Measurements from ENCODE around the gene CCPG1. TPM values are rescaled to one million over a fixed set of nuclear protein-coding genes. Genes with fewer than 3 reads are reported as not detected.
A peak's percentile ranks its signal among the peaks of the same experiment; 100 is the strongest.
"Not testable (repeated sequence)": the region's sequence is repeated elsewhere in the genome, so short reads cannot be mapped to it uniquely, and the experiment has no call there.

CCPG1 gene, protein sequence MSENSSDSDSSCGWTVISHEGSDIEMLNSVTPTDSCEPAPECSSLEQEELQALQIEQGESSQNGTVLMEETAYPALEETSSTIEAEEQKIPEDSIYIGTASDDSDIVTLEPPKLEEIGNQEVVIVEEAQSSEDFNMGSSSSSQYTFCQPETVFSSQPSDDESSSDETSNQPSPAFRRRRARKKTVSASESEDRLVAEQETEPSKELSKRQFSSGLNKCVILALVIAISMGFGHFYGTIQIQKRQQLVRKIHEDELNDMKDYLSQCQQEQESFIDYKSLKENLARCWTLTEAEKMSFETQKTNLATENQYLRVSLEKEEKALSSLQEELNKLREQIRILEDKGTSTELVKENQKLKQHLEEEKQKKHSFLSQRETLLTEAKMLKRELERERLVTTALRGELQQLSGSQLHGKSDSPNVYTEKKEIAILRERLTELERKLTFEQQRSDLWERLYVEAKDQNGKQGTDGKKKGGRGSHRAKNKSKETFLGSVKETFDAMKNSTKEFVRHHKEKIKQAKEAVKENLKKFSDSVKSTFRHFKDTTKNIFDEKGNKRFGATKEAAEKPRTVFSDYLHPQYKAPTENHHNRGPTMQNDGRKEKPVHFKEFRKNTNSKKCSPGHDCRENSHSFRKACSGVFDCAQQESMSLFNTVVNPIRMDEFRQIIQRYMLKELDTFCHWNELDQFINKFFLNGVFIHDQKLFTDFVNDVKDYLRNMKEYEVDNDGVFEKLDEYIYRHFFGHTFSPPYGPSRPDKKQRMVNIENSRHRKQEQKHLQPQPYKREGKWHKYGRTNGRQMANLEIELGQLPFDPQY
- 9.9 TPM for total RNA-seq

GRCh38 chr15:55408012-55408928 is at the start of gene CCPG1, which contains the start of gene PIERCE2:
Gene CCPG1, minus strand, starts transcription at chr15:55408359. Its CDS starts 18,935 bp downstream, at chr15:55389424.
Gene PIERCE2, plus strand, starts transcription at chr15:55408495. Its CDS starts 274 bp downstream, at chr15:55408769.
- peak; percentile 99 for ATAC-seq

DNA sequence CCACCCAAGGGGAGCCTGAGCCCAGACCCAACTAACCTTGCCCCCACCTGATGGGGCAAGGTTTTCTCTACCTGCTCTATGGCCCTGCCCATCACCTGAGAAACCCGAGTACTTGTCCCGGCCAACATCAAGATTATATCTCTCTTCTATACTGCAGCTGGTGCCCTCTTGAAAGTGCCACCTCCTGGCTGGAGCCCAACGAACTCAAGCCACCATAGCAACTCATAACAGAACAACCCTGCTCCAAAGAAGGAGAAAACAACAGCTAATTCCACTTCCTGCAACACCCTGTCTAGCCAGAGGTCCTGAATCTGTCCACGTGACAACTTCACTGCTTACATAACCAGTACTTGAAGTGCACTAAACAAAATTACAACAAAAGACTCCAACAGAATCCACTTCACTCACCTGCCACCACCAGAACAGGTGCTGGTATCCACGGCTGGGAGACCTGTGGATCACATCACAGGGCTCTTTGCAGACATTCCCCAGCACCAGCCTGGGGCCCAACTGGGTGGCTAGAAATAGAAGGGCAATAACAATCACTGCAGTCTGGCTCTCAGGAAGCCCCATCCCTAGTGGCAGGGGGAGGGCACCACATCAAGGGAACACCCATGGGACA is 49.4 kb upstream of the CCPG1 start:
- no peak for ATAC-seq

DNA sequence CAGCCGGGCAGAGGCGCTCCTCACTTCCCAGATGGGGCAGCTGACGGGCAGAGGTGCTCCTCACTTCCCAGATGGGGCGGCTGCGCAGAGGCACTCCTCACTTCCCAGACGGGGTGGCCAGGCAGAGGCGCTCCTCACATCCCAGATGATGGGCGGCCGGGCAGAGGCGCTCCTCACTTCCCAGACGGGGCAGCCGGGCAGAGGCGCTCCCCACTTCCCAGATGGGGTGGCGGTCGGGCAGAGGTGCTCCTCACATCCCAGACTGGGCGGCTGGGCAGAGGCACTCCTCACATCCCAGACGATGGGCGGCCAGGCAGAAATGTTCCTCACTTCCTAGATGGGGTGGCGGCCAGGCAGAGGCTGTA is 38.9 kb upstream of the CCPG1 start:
- not testable (repeated sequence) for ATAC-seq

DNA sequence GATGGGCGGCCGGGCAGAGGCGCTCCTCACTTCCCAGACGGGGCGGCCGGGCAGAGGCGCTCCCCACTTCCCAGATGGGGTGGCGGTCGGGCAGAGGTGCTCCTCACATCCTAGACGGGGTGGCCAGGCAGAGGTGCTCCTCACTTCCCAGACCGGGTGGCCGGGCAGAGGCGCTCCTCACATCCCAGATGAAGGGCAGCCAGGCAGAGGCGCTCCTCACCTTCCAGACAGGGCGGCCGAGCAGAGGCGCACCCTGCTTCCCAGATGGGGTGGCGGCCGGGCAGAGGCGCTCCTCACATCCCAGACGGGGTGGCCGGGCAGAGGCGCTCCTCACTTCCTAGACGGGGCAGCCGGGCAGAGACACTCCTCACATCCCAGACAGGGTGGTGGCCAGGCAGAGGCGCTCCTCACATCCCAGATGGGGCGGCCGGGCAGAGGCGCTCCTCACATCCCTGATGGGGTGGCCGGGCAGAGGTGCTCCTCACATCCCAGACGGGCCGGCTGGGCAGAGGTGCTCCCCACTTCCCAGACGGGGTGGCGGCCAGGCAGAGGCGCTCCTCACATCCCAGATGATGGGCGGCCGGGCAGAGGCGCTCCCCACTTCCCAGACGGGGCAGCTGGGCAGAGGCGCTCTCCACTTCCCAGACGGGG is 38.3 kb upstream of the CCPG1 start:
- not testable (repeated sequence) for ATAC-seq

- ATAC-seq, result not testable (repeated sequence)
Measured at GRCh38 chr15:55445936-55446335, 37.8 kb upstream of the CCPG1 start.

DNA sequence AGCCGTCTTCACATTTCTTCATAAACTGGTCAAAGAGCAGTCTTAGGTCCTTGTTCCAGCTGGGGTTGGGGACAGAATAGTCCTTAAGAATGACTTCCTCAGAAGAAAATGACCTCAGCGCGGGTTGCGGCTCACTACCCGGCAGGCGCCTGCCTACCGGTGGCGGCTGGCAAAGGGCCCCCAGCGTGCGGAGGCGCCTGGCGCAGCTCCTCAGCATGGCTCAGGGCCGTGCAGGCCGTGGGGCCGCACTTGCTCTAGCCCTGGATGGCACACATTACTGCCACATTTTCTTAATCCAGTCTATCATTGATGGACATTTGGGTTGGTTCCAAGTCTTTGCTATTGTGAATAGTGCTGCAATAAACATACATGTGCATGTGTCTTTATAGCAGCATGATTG is 35.0 kb upstream of the CCPG1 start:
- not testable (repeated sequence) for ATAC-seq

DNA sequence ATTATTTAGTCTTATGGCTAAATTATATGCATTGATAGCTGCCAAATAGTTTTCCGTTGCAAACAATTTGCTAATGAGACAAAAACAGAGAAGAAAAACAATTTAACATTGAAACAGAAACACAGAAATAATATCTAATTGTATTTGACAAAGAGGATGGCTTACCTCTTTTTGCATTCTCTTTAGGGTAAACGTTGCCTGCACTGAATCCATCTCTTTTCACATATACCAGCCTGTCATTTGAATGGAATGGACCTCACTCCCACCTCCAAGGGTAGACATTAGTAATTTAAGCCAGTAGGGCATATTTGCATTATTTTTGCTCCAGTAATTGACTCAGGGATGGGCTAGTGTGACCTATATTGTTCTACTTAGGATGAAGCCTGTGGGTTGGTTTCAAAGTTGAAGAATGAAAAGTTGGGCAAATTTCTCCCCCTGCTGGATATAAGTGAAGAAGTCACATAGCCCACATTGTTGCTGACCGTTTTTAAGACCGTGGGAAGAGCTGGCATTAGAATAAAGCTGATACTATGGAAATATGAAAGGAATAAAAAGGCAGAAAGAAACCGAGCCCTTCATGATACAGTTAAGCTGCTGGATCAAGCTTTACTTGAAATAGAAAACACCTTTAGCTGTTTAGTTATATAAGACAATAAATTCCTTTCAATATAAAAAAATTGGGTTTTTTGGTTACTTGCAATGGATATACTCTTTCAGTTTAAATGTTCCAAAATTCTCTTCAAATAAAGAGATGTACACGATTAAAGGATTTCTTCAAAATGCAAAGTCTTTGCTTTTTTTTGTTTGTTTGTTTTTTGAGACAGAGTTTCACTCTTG is 27.0 kb upstream of the CCPG1 start:
- peak; percentile 52 for ATAC-seq

DNA sequence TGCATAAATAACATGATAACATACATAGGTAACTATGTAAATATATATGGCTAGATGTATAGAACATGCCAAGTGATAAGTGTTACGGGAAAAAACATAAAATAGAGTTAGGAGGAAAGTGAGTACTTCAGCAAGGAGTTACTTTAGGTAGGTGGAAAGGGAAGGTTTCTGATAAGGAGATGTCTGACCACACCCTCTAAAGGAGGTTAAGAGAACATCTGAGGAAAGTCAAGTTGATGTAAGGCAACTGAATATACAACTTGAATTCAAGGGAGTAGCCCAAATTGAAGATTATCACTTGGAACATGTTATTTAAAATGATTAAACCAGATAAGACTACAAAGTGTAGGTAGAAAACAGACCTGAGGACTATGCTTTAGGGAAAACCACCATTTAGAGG is 13.9 kb upstream of the CCPG1 start:
- ATAC-seq, result no peak

DNA sequence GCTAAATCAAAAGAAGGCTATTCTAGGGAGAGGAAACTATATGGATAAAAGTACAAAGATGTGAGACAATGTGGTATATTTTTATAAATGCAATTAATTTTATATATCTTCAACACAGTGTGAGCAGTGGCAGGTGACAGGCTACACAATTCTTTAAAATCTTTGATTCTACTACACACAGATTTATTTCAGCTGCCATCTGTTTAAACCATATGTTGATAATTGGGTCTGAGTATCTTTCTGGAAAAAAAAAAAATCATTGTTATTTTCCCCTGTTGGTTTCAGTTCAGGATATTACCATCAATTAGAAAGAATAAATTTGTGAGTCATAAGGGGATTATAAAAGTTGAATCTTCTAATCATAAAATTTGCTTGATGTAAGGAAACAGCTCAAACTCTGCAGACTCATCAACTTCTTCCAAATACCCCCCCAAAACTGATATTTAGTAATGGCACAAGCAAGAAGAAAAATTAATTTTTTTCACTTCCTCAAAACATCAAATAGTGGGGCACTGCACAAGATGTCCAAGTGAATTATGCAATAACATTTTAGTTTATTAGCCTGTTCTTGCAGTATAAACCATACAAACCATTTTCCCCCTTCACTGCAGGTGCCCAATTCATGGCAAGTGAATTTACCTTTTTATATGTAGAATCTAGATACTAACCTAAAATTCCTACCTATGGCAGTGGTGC is 12.2 kb upstream of the CCPG1 start:
- no peak for ATAC-seq

GRCh38 chr15:55417678-55418077 is 9.5 kb upstream of the CCPG1 start:
- not testable (repeated sequence) for ATAC-seq

DNA sequence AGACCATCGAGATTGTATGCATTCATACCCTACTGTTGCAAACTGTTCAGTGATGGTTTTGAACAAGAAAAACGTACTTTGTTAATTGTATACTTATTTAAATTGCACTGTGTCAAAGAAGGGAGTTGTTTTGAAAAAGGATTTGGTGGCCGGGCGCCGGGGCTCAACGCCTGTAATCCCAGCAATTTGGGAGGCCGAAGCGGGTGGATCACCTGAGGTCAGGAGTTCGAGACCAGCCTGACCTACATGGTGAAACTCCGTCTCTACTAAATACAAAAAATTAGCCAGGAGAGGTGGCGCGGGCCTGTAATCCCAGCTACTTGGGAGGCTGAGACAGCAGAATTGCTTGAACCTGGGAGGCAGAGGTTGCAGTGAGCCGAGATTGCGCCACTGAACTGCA is 817 bp upstream of the CCPG1 start:
- ATAC-seq, result not testable (repeated sequence)

GRCh38 chr15:55407498-55408011 is 604 bp downstream of the CCPG1 start:
- ATAC-seq, result peak; percentile 58

DNA sequence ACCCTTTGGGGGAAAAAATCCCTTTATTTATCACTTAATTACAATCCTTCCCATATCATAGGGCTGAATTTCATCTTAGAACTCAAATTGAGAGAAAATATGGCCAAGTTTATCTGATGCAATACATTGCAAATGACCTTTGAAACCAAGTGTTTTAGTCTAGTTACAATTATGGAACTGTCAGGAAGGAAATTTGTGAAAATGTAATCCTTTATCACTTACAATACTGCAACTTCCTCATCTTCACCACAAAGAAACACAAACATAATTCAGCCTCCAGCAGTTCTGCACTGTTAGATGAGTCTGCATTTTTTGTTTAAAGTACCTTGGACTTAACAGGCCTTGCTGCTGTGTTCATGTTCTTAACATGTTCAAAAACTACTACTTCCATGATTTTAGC is 4.6 kb downstream of the CCPG1 start:
- no peak for ATAC-seq

DNA sequence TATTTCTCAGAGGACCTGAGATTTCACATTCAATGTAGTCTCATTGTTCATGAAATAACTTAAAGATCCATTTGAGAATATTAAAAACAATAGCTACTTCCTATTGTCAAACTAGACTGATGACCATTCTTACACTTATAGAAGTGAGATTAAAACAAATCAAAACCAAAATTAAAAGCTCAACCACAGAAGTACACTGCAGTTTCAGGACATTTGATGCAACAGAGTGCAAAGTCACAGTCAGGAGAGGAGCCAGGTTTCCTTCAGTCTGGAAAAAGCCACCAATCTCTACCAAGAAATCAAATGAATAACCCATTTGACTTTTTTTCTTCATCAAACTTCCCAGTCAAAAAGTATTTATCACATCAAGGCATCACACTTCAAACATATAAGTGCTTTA is 5.5 kb downstream of the CCPG1 start:
- no peak for ATAC-seq

GRCh38 chr15:55401786-55402246 is 6.3 kb downstream of the CCPG1 start:
- ATAC-seq, result no peak

GRCh38 chr15:55400050-55400449 is 8.1 kb downstream of the CCPG1 start:
- not testable (repeated sequence) for ATAC-seq

DNA sequence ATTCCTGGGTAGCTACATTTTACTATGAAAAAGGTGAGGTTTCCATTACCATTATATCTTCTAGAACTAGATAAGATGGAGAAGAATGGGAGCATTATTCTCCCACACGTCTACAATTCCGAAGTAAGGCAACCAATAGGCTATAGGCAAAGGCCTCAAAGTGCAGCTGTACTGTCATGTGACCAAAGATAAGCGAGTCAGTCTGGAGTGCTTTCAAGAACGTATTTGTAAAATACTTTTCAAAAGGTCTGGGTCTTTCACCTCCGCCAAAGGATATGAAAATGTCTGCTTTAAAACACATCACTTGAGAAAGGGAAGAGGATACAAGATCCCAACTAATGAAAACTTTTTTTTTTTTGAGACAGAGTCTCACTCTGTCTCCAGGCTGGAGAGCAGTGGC is 9.9 kb downstream of the CCPG1 start:
- no peak for ATAC-seq

DNA sequence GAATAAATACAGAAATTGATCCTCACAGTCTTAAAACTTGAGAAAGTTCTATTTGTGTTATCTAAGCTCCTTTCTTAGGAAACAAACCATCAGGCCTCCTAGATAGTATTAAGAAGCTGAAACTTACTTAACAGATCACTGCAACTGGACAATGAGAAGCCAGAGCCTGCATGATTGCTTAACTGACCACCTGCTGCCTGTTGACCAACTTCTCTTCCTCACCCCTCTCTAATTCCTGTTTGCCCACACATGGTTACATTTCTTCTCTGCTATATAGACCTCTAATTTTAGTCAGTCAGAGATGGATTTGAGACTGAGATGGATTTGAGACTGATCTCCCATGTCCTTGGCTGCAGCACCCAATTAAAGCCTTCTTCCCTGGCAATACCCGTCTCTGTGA is 13.5 kb downstream of the CCPG1 start:
- ATAC-seq, result no peak

GRCh38 chr15:55389264-55389607 is 18.9 kb downstream of the CCPG1 start:
- no peak for ATAC-seq

DNA sequence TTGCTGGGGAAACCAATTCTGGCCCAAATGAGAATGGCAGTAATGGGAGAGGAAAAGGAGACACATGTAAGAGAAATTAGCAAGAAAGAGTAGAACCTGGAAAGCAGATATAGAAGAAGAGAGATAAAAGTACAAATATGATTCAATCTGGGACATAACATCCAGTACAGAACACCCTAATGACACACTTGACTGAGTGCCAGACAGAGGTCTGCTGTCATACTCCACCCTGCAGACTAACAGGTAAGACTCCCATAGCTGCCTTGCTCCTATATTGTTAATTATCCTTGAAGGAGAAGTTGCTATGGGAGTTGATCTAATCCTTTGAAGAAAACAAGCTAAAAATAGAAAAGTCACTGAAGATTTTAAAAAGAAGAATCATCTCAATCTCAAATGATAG is 21.1 kb downstream of the CCPG1 start:
- ATAC-seq, result peak; percentile 50

Data from esophagus mucosa (tissue), 1 donor.